ENCODE results near the gene SEC61A1.

Gene SEC61A1

DNA sequence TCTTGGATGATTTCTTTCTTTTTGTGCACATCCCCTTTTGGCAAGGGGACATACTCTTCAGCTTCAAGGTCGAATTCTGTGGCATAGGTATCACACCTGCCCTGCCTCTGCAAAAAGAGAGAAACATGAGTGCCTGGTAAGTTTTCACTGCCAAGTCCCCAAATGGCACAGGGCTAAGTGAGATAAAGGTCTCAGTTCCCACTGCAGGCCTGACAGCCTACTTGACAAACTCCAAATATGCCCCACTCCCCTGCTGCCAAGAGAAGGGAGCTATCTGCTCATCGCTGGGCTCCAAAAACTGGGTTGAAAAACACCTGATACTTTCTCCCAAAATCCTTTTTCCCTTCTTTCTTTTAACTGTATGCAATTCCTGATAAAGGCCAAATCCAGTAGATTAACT, 48.4 kb downstream of the SEC61A1 start:
- ChIA-PET CTCF (interaction anchor here (1.2 to 8.5 kb wide), 5 partner anchors 10 to 397 kb away, joined by 3 to 86 read pairs (median 5); no protein-coding TSS in a partner anchor), POLR2A (no interaction called here)
- TF ChIP-seq CTCF (IDR thresholded peaks at IDR 0.05; ENCODE audit: control extremely low read depth, extremely low read depth, low read depth, missing control alignments) = no peak
- no peak for DNase-seq (ENCODE audit: extremely low spot score)

- no peak for TF ChIP-seq CTCF (IDR thresholded peaks at IDR 0.05; ENCODE audit: control extremely low read depth, extremely low read depth, low read depth, missing control alignments)
- POLR2A ChIA-PET = no interaction called here
- no peak for DNase-seq (ENCODE audit: extremely low spot score)
- CTCF ChIA-PET = interaction anchor here (1.0 to 2.3 kb wide), 7 partner anchors 7 to 528 kb away, joined by 3 to 11 read pairs (median 4); partner anchors contain the start of gene RUVBL1
These were observed 51.0 kb downstream of the SEC61A1 start for GRCh38 chr3:128103136-128103676.

DNA sequence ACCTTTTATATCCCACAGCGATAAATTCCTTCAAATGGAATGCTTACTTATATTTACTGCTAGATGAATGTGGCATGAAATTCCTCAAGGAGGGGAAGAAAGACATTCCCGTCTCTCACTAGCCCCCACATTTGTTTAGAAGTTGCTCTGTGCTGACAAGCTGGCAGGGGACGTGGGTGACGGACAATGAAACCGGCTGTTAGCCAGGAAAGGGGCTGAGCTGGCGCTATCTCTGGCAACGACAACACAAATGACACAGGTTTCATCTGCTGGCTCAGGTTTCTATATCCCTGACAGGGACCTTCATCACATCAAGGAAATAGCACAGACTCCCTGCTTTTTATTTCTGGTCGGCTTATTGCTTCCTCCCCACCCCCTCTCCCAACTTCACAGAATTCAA, 55.6 kb downstream of the SEC61A1 start:
- no peak for DNase-seq (ENCODE audit: extremely low spot score)
- POLR2A ChIA-PET = no interaction called here
- no peak for TF ChIP-seq CTCF (IDR thresholded peaks at IDR 0.05; ENCODE audit: control extremely low read depth, extremely low read depth, low read depth, missing control alignments)
- CTCF ChIA-PET = no interaction called here

GRCh38 chr3:128111147-128111546, 58.9 kb downstream of the SEC61A1 start:
- ChIA-PET CTCF (interaction anchor here (1.2 to 6.4 kb wide), 5 partner anchors 12 to 65 kb away, joined by 3 to 40 read pairs (median 5); no protein-coding TSS in a partner anchor), POLR2A (no interaction called here)
- TF ChIP-seq CTCF (IDR thresholded peaks at IDR 0.05; ENCODE audit: control extremely low read depth, extremely low read depth, low read depth, missing control alignments) = no peak
- DNase-seq (ENCODE audit: extremely low spot score) = no peak

DNA sequence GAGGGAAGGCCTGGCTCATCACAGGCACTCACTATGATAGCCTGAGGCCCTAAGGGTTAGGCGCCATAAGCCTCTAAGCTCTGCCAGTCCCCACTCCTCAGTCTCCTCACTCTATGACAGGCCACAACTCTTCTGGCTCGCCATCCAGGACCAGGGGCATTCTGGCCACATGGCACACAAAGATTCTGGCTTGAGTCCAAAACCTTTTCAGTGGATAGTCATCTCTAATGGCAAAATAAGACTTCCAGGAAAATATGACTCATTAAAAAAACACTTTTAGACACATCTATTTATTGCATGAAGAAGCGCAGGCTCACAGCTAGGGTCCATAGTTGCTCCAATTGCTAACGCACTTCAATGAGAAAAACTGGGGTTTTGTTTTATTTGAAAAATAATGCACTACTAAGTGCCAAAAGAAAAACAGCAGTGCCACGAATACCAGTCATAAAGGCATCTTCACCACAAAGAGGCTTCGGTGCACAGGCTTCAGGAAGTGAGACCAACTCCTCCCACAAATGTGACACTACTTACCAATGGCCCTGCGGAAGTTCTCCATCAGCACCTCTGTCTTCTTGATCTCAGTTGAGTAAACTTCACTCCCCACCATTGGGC, 60.2 kb downstream of the SEC61A1 start:
- ChIA-PET POLR2A (interaction anchor here (0.5 kb wide), 1 partner anchor 376 kb away, joined by 3 read pairs; no protein-coding TSS in a partner anchor), CTCF (interaction anchor here (0.9 to 6.4 kb wide), 5 partner anchors 9 to 112 kb away, joined by 3 to 40 read pairs (median 3); partner anchors contain the start of gene RUVBL1)
- no peak for DNase-seq (ENCODE audit: extremely low spot score)
- TF ChIP-seq CTCF (IDR thresholded peaks at IDR 0.05; ENCODE audit: control extremely low read depth, extremely low read depth, low read depth, missing control alignments) = no peak

- peak; percentile 50 for DNase-seq (ENCODE audit: extremely low spot score)
- CTCF ChIA-PET = interaction anchor here (1.3 to 6.4 kb wide), 6 partner anchors 9 to 20 kb away, joined by 3 to 40 read pairs (median 5); partner anchors contain the start of gene RUVBL1
- no peak for TF ChIP-seq CTCF (IDR thresholded peaks at IDR 0.05; ENCODE audit: control extremely low read depth, extremely low read depth, low read depth, missing control alignments)
- POLR2A ChIA-PET = interaction anchor here (1.0 kb wide), 1 partner anchor 9 kb away, joined by 5 read pairs; the partner anchor contains the start of gene RUVBL1
These were observed 61.9 kb downstream of the SEC61A1 start for GRCh38 chr3:128113817-128114794.

Data from GM10248 (cell line).